AG04449 (cell line): ENCODE data around the gene ITGB3.

Source experiments
- CTCF ChIA-PET: fragments of 350-600 bp; formaldehyde crosslinking; extraction: SDS; loops from one replicate; lab custom pipeline; 2021; ENCODE audit warnings: antibody characterized with exemption; lab: Yijun Ruan, JAX
- POLR2A ChIA-PET: fragments of 400-600, 350-600 bp; formaldehyde crosslinking; extraction: SDS; loops from one replicate; lab custom pipeline; 2020; ENCODE audit warnings: antibody characterized with exemption, inconsistent platforms; lab: Yijun Ruan, JAX
- DNase-seq: peaks from one replicate; pipeline ENCODE4 v3.0.0-alpha.2; 2010; ENCODE audit warnings: low read depth, low spot score
- H3K4me3 ChIP-seq: 2 replicates; pipeline ENCODE4 v1.5.1; 2011; ENCODE audit warnings: low read depth, mild to moderate bottlenecking, control low read depth, low read length
- TF ChIP-seq, protein P1 (sequence below): IDR thresholded peaks from one replicate; pipeline ENCODE4 v1.5.1; 2011; ENCODE audit warnings: mild to moderate bottlenecking, moderate library complexity, low read length, control low read depth, inconsistent platforms; ENCODE audit not compliant: insufficient read depth; ENCODE audit errors: missing control alignments

Gene ITGB3

DNA sequence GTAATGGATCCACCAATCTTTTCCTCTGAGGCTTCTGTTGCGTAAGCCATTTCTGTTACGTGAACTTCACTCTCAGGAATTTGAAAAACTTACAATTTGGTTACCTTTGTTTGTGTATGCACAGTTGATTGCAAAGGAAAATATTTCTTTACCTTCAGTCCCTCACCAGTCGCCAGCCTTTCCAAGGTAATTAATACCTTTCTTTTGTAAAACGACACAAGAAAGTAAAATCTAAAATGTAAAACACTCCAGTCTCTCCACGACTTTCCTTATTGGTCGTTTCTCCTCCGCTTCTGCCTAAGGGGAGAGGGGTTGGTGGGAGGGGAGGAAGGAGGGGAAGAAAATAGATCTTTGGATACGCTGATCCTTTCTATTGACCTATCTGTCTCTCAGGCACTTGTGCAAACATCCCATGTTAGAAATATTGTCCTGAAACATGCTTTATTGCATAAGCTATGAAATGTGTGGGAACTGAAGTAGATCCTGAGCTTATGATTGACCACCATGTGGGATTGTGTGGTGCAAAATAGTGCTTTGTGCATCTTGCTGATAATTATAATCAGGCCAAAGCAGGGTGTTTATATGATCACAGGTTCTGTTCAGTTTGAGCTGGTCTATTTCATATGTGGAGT lies 37.7 kb downstream of the ITGB3 start:
- H3K4me3 ChIP-seq = no peak overlapping the region
- ChIA-PET POLR2A (no interaction called here), CTCF (interaction anchor here (1.1 to 1.4 kb wide), 2 partner anchors 8 to 24 kb away, joined by 3 read pairs; no protein-coding TSS in a partner anchor)
- DNase-seq = no peak
- TF ChIP-seq, protein P1, sequence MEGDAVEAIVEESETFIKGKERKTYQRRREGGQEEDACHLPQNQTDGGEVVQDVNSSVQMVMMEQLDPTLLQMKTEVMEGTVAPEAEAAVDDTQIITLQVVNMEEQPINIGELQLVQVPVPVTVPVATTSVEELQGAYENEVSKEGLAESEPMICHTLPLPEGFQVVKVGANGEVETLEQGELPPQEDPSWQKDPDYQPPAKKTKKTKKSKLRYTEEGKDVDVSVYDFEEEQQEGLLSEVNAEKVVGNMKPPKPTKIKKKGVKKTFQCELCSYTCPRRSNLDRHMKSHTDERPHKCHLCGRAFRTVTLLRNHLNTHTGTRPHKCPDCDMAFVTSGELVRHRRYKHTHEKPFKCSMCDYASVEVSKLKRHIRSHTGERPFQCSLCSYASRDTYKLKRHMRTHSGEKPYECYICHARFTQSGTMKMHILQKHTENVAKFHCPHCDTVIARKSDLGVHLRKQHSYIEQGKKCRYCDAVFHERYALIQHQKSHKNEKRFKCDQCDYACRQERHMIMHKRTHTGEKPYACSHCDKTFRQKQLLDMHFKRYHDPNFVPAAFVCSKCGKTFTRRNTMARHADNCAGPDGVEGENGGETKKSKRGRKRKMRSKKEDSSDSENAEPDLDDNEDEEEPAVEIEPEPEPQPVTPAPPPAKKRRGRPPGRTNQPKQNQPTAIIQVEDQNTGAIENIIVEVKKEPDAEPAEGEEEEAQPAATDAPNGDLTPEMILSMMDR = no peak

DNA sequence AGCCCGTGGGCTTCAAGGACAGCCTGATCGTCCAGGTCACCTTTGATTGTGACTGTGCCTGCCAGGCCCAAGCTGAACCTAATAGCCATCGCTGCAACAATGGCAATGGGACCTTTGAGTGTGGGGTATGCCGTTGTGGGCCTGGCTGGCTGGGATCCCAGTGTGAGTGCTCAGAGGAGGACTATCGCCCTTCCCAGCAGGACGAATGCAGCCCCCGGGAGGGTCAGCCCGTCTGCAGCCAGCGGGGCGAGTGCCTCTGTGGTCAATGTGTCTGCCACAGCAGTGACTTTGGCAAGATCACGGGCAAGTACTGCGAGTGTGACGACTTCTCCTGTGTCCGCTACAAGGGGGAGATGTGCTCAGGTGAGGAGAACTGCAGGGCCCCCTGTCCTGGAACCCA lies 38.6 kb downstream of the ITGB3 start:
- CTCF ChIA-PET = interaction anchor here (1.1 to 1.4 kb wide), 2 partner anchors 9 to 23 kb away, joined by 3 read pairs; no protein-coding TSS in a partner anchor
- TF ChIP-seq, protein P1 = no peak
- no peak for DNase-seq
- H3K4me3 ChIP-seq = no peak overlapping the region
- POLR2A ChIA-PET = no interaction called here

DNA sequence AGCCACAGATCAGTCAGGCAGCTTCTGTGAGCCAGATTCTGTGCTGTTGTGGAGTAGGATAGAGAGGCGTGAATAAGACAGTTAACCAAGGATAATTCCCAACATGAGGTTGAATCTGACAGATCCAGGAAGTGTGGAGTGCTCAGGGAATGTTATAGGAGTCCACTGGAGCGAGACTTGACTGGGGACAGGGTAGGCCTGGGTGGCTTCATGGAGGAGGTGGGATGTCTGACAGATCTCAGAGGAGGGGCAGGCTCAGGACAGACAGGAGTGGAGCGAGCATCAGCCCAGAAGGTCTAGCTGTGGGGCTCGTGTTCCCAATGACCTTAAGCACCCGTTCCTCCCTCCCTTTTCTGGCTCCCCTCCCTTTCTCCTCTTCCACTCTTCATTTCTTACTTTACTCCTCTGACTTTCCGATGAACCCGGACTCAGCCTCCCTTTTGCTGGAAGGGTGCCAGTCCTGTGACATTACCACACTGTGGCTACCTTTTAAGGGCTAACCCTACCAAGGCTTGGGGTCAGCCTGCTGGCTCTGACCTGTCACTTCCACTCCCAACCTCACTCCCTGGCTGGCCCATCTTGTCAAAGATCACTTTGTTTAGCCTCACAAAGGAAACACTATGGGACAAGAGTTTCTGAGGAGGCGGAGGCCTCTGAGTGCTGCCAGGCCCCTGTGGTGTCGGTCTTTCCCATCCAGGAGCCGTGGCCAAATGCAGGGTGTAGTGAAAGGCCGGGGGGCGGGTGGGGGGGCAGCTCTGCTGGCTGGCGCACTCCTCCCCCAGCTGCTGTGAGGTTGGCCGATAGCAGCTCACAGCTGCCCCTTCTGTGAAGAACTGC lies 41.6 kb downstream of the ITGB3 start:
- DNase-seq = no peak
- no peak overlapping the region for H3K4me3 ChIP-seq
- ChIA-PET POLR2A (no interaction called here), CTCF (interaction anchor here (1.2 kb wide), 1 partner anchor 21 kb away, joined by 5 read pairs; no protein-coding TSS in a partner anchor)
- TF ChIP-seq, protein P1 = no peak

DNA sequence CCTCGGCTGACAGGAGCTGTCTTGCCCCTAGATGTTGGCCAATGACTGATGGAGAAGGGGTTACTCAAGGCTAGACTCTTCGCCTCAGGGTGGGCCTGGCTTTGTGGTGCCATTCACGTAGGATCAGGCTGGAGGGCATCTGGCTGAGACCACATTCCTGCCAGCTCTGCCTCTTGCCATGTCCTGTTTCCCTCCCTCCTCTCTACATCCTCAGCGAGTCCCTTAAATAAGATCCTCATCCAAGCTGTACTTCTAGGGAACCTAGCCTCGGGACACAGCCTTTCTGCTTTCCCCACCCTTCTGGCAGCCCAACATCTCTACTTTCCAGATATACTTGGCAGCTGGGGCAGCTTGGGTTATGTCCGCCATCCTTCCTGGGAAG lies 42.2 kb downstream of the ITGB3 start:
- TF ChIP-seq, protein P1 = no peak
- H3K4me3 ChIP-seq = no peak overlapping the region
- no peak for DNase-seq
- CTCF ChIA-PET = interaction anchor here (1.2 kb wide), 1 partner anchor 20 kb away, joined by 5 read pairs; no protein-coding TSS in a partner anchor
- POLR2A ChIA-PET = no interaction called here

DNA sequence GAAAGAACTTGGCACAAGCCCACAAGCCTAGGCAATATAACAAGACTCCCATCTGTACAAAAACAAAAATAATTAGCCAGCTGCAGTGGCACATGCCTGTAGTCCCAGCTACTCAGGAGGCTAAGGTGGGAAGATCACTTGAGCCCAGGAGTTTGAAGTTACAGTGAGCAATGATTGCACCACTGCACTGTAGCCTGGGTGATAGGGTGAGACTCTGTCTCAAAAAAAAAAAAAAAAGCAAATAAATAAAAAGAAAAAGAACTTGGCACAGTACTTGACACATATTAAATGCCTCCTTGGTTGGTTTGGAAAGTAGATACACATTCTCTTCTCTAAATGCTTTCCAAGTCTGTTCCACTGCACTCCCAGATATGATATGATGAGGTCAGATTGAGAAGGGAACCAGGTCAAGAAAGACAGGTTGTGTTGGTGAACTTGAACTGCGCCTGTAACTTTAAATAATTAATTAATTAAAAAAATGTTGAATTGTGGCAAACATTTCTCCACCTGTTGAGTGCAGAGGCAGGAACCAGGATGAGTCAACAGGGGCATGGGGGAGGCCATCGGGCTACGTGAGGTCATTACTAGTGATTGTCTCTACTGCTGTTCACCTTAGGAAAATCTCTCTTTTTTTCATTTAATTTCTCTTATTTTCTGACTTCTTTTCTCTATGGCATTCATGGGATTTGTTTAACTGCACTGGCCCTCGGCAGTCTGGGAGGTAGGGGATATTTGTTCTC lies 44.2 kb downstream of the ITGB3 start:
- H3K4me3 ChIP-seq = no peak overlapping the region
- CTCF ChIA-PET = no interaction called here
- POLR2A ChIA-PET = no interaction called here
- DNase-seq = no peak
- TF ChIP-seq, protein P1 = no peak
